KOPT-K1 (cell line): ENCODE results near the gene NOP58.
A peak's percentile ranks its signal among the peaks of the same experiment; 100 is the strongest.
"Not testable (repeated sequence)": the region's sequence is repeated elsewhere in the genome, so short reads cannot be mapped to it uniquely, and the experiment has no call there.

Source experiments
- H3K27ac ChIP-seq: fragments of 200-600 bp; sonication (generic); 2 replicates; pipeline ENCODE4 v1.5.1; 2016; ENCODE audit warnings: antibody characterized with exemption, mild to moderate bottlenecking, low read depth, low read length; ENCODE audit not compliant: poor library complexity, severe bottlenecking
- H3K36me3 ChIP-seq: fragments of 200-600 bp; sonication (generic); 2 replicates; pipeline ENCODE4 v1.5.1; 2017; ENCODE audit warnings: antibody characterized with exemption, mild to moderate bottlenecking, low read length, moderate library complexity; ENCODE audit not compliant: insufficient read depth
- H3K9me3 ChIP-seq: fragments of 200-600 bp; sonication (generic); 2 replicates; pipeline ENCODE4 v1.5.1; 2017; ENCODE audit warnings: antibody characterized with exemption, low read length, mild to moderate bottlenecking; ENCODE audit not compliant: insufficient read depth, poor library complexity, severe bottlenecking

Gene NOP58

GRCh38 chr2:202265467-202266277 lies at the start of gene NOP58:
Gene NOP58 (plus strand): TSS chr2:202265763. CDS start chr2:202265942, 179 bp downstream.
- Histone ChIP-seq H3K27ac (peak within 1 kb of the TSS; percentile 93), H3K36me3 (peaks cover 13% of the 10 kb centered on the region), H3K9me3 (no peaks in the 10 kb centered on the region)

DNA sequence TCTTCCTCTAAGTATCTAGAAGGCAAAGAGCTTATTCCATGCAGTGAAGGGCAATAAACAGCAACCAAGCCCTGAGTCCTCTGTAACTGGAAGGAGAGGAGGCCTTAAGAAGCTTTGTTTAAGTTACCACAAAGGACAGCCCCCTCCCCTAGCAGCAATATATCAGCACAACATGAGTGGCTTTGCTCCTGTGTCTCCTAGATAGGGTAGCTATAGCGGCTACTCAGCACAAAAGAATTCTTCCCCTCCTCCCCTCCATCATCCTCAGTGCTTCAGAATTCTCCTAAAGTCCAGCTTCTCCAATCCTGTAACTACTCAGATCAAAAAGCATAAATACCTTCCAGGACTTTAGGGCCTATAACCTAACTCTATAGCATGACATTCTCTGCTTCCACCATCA lies 43.7 kb upstream of the NOP58 start:
- Histone ChIP-seq H3K9me3 (no peaks in the 10 kb centered on the region), H3K27ac (no peak overlapping the region), H3K36me3 (peaks cover 68% of the 10 kb centered on the region)

DNA sequence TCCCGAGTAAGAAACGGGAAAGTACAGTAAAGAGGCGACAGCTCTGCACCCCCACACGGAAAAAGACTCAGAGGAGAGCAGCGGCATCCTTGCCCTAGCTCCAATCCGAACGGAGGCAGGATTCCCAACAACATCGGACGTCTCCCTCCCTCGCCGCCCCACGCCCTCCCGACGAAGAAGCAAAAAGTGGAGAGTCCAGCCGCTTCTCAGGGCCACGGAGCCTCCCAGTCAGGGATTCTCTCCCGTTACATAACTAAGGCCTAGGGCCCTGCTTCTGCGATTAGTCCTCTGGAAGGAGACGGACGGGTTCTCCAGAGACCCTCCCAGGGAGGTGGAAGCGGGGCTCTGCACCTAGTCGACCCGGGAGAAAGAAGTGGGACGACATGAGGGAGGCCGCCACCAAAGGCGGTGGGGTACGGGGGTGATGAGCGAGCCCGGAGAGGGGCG lies 27.8 kb upstream of the NOP58 start:
- Histone ChIP-seq H3K9me3 (no peaks in the 10 kb centered on the region), H3K27ac (peak overlapping the region; percentile 91), H3K36me3 (peaks cover 9% of the 10 kb centered on the region)

- Histone ChIP-seq H3K27ac (peak within 1 kb of the TSS; percentile 91), H3K36me3 (peaks cover 2% of the 10 kb centered on the region), H3K9me3 (no peaks in the 10 kb centered on the region)
These were observed 27.0 kb upstream of the NOP58 start, which contains the start of gene SUMO1 for GRCh38 chr2:202238234-202239197. Gene SUMO1 (minus strand): TSS chr2:202238597. CDS start chr2:202238451, 146 bp downstream.

DNA sequence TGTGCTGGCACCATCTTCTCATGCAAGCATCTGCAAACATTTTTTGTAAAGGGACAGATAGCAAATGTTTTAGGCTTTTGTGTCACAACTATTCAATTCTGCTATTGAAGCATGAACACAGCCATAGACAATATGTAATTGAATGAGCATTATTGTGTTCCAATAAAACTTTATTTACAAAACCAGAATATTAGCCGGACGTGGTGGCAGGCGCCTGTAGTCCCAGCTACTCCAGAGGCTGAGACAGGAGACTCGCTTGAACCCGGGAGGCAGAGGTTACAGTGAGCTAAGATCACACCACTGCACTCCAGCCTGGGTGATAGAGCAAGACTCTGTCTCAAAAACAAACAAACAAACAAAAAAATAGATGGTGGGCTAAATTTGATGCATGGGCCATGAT lies 17.9 kb upstream of the NOP58 start:
- H3K9me3 ChIP-seq, H3K27ac ChIP-seq, H3K36me3 ChIP-seq: not testable (repeated sequence)

DNA sequence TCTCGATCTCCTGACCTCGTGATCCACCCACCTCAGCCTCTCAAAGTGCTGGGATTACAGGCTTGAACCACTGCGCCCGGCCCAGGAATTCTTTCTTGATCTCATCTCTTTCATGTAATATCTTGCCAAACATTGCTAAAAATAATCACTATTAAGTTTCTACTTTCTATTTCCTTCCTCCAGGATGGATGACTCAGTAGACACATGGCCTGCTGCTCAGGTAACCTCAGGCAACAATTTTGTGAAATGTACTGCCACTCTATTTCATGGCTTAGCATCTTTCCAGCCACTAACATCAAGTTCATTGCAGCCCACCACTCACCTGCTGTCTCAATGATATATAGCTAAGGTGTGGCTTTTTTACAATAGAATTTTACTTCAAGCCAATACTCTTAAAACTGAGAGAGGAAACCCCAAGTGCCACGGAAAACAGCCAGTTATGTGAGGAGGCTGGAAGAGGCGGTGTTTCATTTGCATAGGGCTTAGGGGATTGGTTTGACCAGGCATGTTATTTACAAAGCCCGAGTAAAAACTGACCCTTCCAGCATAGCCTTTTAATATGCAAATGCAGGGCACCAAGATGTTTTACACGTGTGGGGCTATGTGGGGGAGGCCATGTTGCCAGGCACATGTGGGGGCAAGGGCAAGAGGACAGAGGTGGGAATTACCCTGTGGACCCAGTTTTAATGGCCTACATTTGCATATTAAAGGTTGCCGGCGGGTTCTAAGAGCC lies 15.9 kb upstream of the NOP58 start:
- no peaks in the 10 kb centered on the region for H3K36me3 ChIP-seq
- H3K9me3 ChIP-seq, result no peaks in the 10 kb centered on the region
- H3K27ac ChIP-seq, result no peak overlapping the region

- Histone ChIP-seq H3K27ac (no peak overlapping the region), H3K9me3 (no peaks in the 10 kb centered on the region), H3K36me3 (no peaks in the 10 kb centered on the region)
These were observed 14.1 kb upstream of the NOP58 start for GRCh38 chr2:202251494-202251893.

DNA sequence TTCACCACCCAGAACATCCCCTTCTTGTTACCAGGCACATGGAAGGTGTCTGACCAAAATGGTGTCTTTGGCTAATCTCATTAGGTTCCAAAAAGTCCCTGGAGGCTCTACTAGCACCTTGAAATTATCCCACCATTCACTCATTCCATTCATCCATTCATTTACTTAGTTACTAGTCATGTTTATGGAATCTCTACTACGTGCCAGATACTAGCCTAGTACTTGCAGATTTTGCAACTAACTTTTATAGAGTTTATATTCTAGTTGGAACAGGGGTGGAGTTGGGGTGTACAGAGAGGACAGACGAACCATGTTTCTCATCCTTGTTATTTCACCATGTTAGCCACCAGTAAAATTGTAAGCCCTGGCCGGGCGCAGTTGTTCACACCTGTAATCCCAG lies 4.0 kb upstream of the NOP58 start:
- Histone ChIP-seq H3K27ac (no peak overlapping the region), H3K36me3 (no peaks in the 10 kb centered on the region), H3K9me3 (no peaks in the 10 kb centered on the region)

DNA sequence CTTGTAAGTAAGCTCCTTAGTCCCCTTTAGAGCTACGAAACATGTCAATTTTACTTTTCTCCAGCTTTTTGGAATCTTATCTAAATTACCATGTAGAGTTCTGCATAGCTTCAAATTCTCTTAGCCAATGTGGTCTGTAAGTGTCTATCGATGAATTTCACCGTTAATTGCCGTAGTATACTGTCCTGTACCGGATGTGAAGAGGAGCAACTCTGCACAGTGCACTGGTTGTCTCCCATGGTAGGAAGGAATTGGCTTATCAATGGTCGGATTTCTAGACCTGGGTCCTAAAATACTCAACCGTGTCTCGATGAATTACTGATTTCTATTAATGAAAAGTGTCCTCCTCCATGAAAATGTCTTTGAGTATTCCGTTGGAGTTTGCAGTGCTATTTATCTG lies 1.9 kb downstream of the NOP58 start:
- Histone ChIP-seq H3K27ac (peak overlapping the region; percentile 93), H3K36me3 (peaks cover 30% of the 10 kb centered on the region), H3K9me3 (no peaks in the 10 kb centered on the region)

DNA sequence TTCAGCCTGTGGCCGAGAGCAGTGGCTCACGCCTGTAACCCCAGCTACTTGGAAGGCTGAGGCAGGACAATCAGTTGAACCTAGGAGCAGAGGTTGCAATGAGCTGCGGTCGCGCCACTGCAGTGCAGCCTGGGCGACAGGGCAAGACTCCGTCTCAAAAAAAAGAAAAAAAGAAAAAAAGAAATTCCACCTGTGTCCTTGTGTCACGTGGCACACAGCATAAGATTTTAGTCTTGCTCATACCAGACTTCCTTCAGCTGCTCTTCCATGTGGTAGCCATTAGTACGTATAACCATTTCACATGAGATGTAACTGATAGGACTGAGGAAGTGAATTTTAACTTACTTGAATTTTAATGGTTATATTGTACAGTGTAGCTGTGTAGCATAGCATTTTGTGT lies 4.0 kb downstream of the NOP58 start:
- H3K9me3 ChIP-seq, result no peaks in the 10 kb centered on the region
- H3K36me3 ChIP-seq, result peaks cover 43% of the 10 kb centered on the region
- no peak overlapping the region for H3K27ac ChIP-seq

DNA sequence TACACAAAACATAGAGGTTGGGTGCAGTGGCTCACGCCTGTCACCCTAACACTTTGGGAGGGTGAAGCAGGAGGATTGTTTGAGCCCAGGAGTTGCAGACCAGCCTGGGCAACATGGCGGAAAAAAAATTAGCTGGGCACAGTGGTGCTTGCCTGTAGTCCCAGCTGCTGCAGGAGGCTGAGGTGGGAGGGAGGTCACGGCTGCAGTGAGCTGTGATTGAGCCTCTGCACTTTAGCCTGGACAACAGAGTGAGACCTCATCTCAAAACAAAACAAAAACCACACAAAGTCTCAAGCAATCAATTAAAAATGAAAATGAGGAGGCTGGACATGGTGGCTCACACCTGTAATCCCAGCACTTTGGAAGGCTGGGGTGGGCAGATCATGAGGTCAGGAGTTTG lies 4.9 kb downstream of the NOP58 start:
- Histone ChIP-seq H3K27ac (no peak overlapping the region), H3K9me3 (no peaks in the 10 kb centered on the region), H3K36me3 (peaks cover 52% of the 10 kb centered on the region)

GRCh38 chr2:202276078-202276720 lies 10.6 kb downstream of the NOP58 start:
- peaks cover 91% of the 10 kb centered on the region for H3K36me3 ChIP-seq
- H3K9me3 ChIP-seq, H3K27ac ChIP-seq: not testable (repeated sequence)

- Histone ChIP-seq H3K36me3 (peaks cover 97% of the 10 kb centered on the region), H3K9me3 (no peaks in the 10 kb centered on the region), H3K27ac (no peak overlapping the region)
These were observed 12.6 kb downstream of the NOP58 start for GRCh38 chr2:202278036-202278760.

- no peak overlapping the region for H3K27ac ChIP-seq
- H3K9me3 ChIP-seq, result no peaks in the 10 kb centered on the region
- H3K36me3 ChIP-seq, result peaks cover 99% of the 10 kb centered on the region
These were observed 13.4 kb downstream of the NOP58 start for GRCh38 chr2:202278944-202279343.
